ENCODE results near the gene SPPL2B. TPM values are rescaled to one million over a fixed set of nuclear protein-coding genes. Genes with fewer than 3 reads are reported as not detected.
"Not testable (repeated sequence)": the region's sequence is repeated elsewhere in the genome, so short reads cannot be mapped to it uniquely, and the experiment has no call there.

The SPPL2B gene
- total and polyA plus RNA-seq, 9 donors = 1.5 to 66.6 (median 47.9) TPM

DNA sequence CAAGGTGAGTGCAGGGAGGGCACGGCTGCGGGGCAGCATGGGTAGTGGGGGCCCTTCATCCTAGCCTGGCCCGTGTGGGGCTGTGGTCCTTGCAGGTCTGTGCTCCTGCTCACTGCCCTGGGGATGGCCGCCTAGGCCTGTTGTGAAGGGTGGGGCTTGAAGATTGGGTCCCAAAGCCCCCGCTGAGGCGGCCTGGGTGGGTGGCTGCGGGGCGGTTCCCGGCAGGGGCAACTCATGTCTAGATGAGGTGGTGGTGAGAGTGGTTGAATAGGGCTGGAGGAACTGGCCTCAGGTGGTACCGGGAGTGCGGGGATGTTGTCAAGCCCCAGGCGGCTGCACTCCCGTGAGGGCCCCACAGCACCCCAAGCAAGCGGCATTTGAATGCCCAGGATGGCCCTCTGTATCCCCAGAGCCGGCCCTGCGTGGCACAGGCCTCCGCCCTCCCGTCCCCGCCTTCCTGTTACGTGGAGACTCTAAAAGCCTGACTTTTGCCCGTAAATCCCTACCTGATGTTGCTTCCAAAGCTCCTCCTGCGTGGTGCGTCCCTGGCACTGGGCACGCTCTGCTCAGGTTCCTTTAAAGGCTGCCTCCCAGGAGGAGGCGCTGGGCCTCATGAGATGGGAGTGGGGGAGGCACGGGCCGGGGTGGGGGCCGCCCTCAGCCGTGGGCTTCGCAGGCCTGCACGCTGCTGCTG is 15.0 kb downstream of the SPPL2B start:
- 91 to 93% (median 91%) methylated on average over 31 of the region's 31 CpGs for WGBS, 3 donors
- intact Hi-C loops (cut with DNase I) = no loop called here
- H3K36me3 ChIP-seq = no peaks in the 10 kb centered on the region

DNA sequence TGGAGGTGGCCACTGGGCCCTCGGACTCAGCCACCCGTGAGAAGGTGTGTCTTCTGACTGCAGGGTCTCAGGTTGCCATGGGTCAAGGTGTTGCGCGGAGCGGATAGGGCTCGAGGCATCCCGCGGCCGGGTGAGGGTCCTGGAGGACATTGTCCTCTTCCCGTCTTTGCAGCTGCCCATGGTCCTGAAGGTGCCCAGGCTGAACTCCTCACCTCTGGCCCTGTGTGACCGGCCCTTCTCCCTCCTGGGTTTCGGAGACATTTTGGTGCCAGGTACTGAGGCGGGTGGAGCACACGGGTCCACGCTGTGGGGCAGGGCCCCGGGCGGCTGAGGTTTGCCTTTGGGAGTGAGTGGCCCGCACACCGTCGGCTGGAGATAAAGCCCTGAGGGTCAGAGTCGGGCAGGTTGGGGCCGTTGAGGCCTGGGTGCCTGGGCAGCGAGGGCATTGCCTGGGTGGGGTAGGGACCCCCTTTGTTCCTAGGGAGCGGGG is 15.9 kb downstream of the SPPL2B start:
- Histone ChIP-seq H3K27ac (no peak overlapping the region), H3K36me3 (no peaks in the 10 kb centered on the region), H3K4me1 (ENCODE audit: insufficient read depth) (peaks cover 2% of the 10 kb centered on the region), H3K27me3 (no peaks in the 10 kb centered on the region), H3K9me3 (no peaks in the 10 kb centered on the region), H3K4me3 (no peak overlapping the region)
- intact Hi-C loops (cut with DNase I) = no loop called here
- 91 to 94% (median 92%) methylated on average over 24 of the region's 24 CpGs for WGBS, 3 donors
- TF ChIP-seq EP300 (IDR thresholded peaks at IDR 0.05) = no peak
- TF ChIP-seq, protein P1, sequence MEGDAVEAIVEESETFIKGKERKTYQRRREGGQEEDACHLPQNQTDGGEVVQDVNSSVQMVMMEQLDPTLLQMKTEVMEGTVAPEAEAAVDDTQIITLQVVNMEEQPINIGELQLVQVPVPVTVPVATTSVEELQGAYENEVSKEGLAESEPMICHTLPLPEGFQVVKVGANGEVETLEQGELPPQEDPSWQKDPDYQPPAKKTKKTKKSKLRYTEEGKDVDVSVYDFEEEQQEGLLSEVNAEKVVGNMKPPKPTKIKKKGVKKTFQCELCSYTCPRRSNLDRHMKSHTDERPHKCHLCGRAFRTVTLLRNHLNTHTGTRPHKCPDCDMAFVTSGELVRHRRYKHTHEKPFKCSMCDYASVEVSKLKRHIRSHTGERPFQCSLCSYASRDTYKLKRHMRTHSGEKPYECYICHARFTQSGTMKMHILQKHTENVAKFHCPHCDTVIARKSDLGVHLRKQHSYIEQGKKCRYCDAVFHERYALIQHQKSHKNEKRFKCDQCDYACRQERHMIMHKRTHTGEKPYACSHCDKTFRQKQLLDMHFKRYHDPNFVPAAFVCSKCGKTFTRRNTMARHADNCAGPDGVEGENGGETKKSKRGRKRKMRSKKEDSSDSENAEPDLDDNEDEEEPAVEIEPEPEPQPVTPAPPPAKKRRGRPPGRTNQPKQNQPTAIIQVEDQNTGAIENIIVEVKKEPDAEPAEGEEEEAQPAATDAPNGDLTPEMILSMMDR (IDR thresholded peaks at IDR 0.05) = no peak
- TF ChIP-seq POLR2A (IDR thresholded peaks at IDR 0.05) = no peak
- DNase-seq = peak in 2 of 5 donors; percentile 11 to 13

More for the DNA sequence above, 15.0 kb downstream of the SPPL2B start:
- Histone ChIP-seq H3K4me3 (no peak overlapping the region), H3K4me1 (ENCODE audit: insufficient read depth) (peaks cover 2% of the 10 kb centered on the region), H3K27me3 (no peaks in the 10 kb centered on the region), H3K27ac (no peak overlapping the region), H3K9me3 (no peaks in the 10 kb centered on the region)
- DNase-seq = peak in 1 of 5 donors; percentile 11
- TF ChIP-seq, protein P1 (IDR thresholded peaks at IDR 0.05) = no peak
- TF ChIP-seq POLR2A (IDR thresholded peaks at IDR 0.05) (no peak), EP300 (IDR thresholded peaks at IDR 0.05) (no peak)

DNA sequence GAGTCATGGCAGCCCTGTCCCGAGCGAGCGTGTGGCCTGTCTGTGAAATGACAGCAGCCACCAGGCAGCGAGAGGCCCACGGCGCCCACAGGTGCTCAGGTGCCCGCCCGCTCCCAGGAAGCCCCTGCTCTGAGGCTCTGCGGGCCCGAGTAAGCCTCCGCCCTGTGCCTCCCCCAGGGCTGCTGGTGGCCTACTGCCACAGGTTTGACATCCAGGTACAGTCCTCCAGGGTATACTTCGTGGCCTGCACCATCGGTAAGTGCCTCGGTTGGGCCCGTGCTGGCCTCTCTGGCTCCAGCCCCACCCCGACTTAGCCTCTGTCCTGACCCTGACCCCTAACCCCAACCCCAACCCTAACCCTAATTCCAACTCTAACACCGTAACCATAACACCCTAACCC is 16.6 kb downstream of the SPPL2B start:
- H3K4me3 ChIP-seq = no peak overlapping the region
- intact Hi-C loops (cut with DNase I) = no loop called here
- H3K27ac ChIP-seq = no peak overlapping the region
- H3K27me3 ChIP-seq = no peaks in the 10 kb centered on the region
- no peaks in the 10 kb centered on the region for H3K9me3 ChIP-seq
- peak in 2 of 5 donors; percentile 14 to 16 for DNase-seq
- no peaks in the 10 kb centered on the region for H3K36me3 ChIP-seq
- 94 to 98% (median 97%) methylated on average over 14 to 17 of the region's 17 CpGs for WGBS, 3 donors
- H3K4me1 ChIP-seq (ENCODE audit: insufficient read depth) = peaks cover 2% of the 10 kb centered on the region
- no peak for TF ChIP-seq POLR2A (IDR thresholded peaks at IDR 0.05)

DNA sequence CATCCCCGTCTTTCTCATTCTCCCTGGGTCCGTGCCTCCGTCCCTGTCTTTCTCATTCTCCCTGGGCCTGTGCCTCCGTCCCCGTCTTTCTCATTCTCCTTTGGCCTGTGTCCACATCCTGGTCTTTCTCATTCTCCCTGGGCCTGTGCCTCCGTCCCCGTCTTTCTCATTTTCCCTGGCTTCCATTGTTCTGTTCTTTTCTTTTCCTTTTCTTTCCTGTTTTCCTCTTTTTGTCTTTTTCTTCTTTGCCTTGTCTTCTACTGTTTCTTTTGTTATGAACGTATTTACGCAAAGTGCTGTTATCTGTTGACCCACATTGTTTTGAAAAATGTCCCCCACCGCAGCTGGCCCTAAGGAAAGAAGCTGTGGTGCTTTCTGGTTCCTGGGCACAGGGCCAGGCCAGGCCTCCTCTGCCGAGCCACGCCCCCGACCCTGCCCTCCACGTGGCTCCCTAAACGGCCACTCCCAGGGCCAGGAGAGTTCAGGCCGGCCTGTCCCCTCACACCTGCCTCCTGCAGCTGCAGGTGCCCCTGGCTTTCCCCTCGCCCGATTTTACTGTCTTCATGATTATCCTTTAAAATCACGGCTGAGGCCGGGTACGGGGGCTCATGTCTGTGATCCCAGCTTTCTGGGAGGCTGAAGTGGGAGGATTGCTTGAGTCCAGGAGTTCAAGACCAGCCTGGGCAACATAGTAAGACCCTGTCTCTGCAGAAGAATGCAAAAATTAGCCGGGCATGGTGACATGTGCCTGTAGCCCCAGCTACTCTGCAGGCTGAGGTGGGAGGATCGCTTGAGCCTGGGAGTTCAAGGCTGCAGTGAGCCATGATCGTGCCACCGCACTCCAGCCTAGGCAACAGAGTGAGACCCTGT is 17.5 kb downstream of the SPPL2B start:
- Histone ChIP-seq H3K4me1 (ENCODE audit: insufficient read depth) (peaks cover 2% of the 10 kb centered on the region), H3K27ac (no peak overlapping the region), H3K27me3 (no peaks in the 10 kb centered on the region), H3K9me3 (no peaks in the 10 kb centered on the region), H3K36me3 (no peaks in the 10 kb centered on the region), H3K4me3 (no peak overlapping the region)
- DNase-seq = peak; percentile 62 to 87 (median 71)
- intact Hi-C loops (cut with DNase I) = no loop called here
- 43 to 58% (median 47%) methylated on average over 25 of the region's 25 CpGs for WGBS, 3 donors
- no peak for TF ChIP-seq EP300 (IDR thresholded peaks at IDR 0.05)
- TF ChIP-seq POLR2A (IDR thresholded peaks at IDR 0.05) = no peak
- TF ChIP-seq, protein P1 (IDR thresholded peaks at IDR 0.05) = no peak

DNA sequence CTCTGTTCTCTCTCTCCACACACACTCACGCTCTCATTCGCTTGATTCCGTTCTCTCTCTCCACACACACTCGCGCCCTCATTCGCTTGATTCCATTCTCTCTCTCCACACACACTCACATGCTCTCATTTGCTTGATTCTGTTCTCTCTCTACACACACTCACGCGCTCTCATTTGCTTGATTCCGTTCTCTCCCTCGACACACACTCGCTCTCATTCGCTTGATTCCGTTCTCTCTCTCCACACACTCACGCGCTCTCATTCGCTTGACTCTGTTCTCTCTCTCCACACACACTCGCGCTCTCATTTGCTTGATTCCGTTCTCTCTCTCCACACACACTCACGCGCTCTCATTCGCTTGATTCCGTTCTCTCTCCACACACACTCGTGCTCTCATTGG is 21.3 kb downstream of the SPPL2B start:
- DNase-seq; H3K27ac ChIP-seq; H3K4me1 ChIP-seq (ENCODE audit: insufficient read depth); H3K27me3 ChIP-seq; H3K36me3 ChIP-seq; H3K4me3 ChIP-seq; H3K9me3 ChIP-seq; intact Hi-C loops (cut with DNase I): not testable (repeated sequence)
- 90 to 94% (median 93%) methylated on average over 24 of the region's 24 CpGs for WGBS, 3 donors

Data from ovary (tissue), 9 donors.